ENCODE results near the gene GAS7. TPM values are rescaled to one million over a fixed set of nuclear protein-coding genes. Genes with fewer than 3 reads are reported as not detected.

The GAS7 gene
- total and polyA plus RNA-seq, 2 donors (not counting 1 experiment from before 2014, with no cell fraction given) = 3.4 to 13.6 TPM

GRCh38 chr17:10052106-10052813 is 146.1 kb downstream of the GAS7 start:
- peak overlapping the region; percentile 7 for H3K9ac ChIP-seq (ENCODE audit: low read length)
- CTCF ChIA-PET = interaction anchor here (0.7 to 1.8 kb wide), 5 partner anchors 8 to 175 kb away, joined by 3 to 6 read pairs (median 5); no protein-coding TSS in a partner anchor

More at GRCh38 chr17:10052106-10052813, 146.1 kb downstream of the GAS7 start:
- Histone ChIP-seq H3K79me2 (ENCODE audit: control insufficient read depth, insufficient read depth, low read length) (peaks cover 3% of the 10 kb centered on the region), H4K20me1 (ENCODE audit: control insufficient read depth, insufficient read depth, low read length, poor library complexity, severe bottlenecking) (no peaks in the 10 kb centered on the region), H3K36me3 (replicated peaks in 1 of 2; ENCODE audit: control extremely low read depth in 1 of 2, control insufficient read depth in 1 of 2, extremely low read depth in 1 of 2, insufficient read depth in 2 of 2, low read length in 1 of 2) (no peaks in the 10 kb centered on the region), H3K27ac (ENCODE audit: low read length in 2 of 2) (peak overlapping the region; percentile 38 to 64), H3K27me3 (replicated peaks in 1 of 4; ENCODE audit: control extremely low read depth in 1 of 4, control insufficient read depth in 3 of 4, insufficient read depth in 4 of 4, low read length in 3 of 4) (peaks cover 0 to 4% (median 0%) of the 10 kb centered on the region in 4 experiments), H3K4me3 (ENCODE audit: control extremely low read depth in 1 of 5, extremely low read depth in 1 of 5, insufficient read depth in 1 of 5, low read depth in 2 of 5, low read length in 4 of 5) (peak overlapping the region in 1 of 5 experiments; percentile 1), H3K4me2 (replicated peaks; ENCODE audit: low read depth, low read length, poor library complexity, severe bottlenecking) (peak overlapping the region; percentile 31), H2AFZ (ENCODE audit: insufficient read depth, low read depth, low read length, poor library complexity, severe bottlenecking) (peak overlapping the region; percentile 29), H3K4me1 (ENCODE audit: control insufficient read depth in 2 of 2, insufficient read depth in 2 of 2, low read length in 2 of 2) (peaks cover 28 to 37% of the 10 kb centered on the region in 2 donors), H3K9me3 (ENCODE audit: control extremely low read depth in 1 of 3, control insufficient read depth in 2 of 3, insufficient read depth in 1 of 3, low read length in 2 of 3) (no peaks in the 10 kb centered on the region)
- WGBS (ENCODE audit: insufficient coverage) = 35% methylated on average over 15 of the region's 15 CpGs
- intact Hi-C loops (cut with micrococcal nuclease) = loop anchor here (1.0 to 5.0 kb wide), 4 partner anchors 11 to 63 kb away; no protein-coding TSS in a partner anchor
- Mint-ChIP-seq H3K9me3 (ENCODE audit: insufficient read depth) (no peaks in the 10 kb centered on the region), H3K27me3 (no peaks in the 10 kb centered on the region), H3K4me1 (peaks cover 41% of the 10 kb centered on the region), H3K4me3 (peak overlapping the region; percentile 35), H3K27ac (peak overlapping the region; percentile 86)
- peak; percentile 77 for DNase-seq
- POLR2A ChIA-PET = interaction anchor here (0.6 to 1.4 kb wide), 3 partner anchors 19 to 102 kb away, joined by 4 to 5 read pairs (median 4); no protein-coding TSS in a partner anchor
- TF ChIP-seq EZH2 (IDR thresholded peaks at IDR 0.05; ENCODE audit: borderline replicate concordance, insufficient read depth, low read depth, low read length, poor library complexity, severe bottlenecking) = no peak
- no peak for TF ChIP-seq CTCF (IDR thresholded peaks at IDR 0.05)
- peak; percentile 94 for ATAC-seq (ENCODE audit: low read depth)

All from B cell (primary cell).